Endothelial cell of umbilical vein (primary cell): ENCODE results near the gene CUEDC1. TPM values are rescaled to one million over a fixed set of nuclear protein-coding genes. Genes with fewer than 3 reads are reported as not detected.

ENCODE experiments used
- BruUV-seq: library from RNA; stranded (reverse); fragments of 400-500 nt; replicated peaks from 2 replicates; lab custom pipeline; 2021; lab: Mats Ljungman, UMichigan
- CTCF ChIA-PET: fragments of 300-600, 350-600 bp; sonication (Branson Sonifier 250); formaldehyde crosslinking; loops from one replicate; lab custom pipeline; 2021; ENCODE audit warnings: antibody characterized with exemption, inconsistent platforms; lab: Charles Lee
- POLR2A ChIA-PET: fragments of 300-600, 350-600 bp; sonication (Branson Sonifier 250); formaldehyde crosslinking; loops from one replicate; lab custom pipeline; 2021; ENCODE audit warnings: antibody characterized with exemption, inconsistent platforms; lab: Charles Lee
- DNase-seq: peaks from one replicate; pipeline ENCODE4 v3.0.0-alpha.2; 2011; ENCODE audit warnings: low read depth, low spot score
- FAIRE-seq: peaks from 2 replicates; lab custom pipeline; 2011; peaks lifted over from hg19 to GRCh38; lab: Jason Lieb, UNC
- H2AFZ ChIP-seq: 2 replicates; pipeline ENCODE4 v1.6.0; 2012; ENCODE audit warnings: low read depth, low read length, control low read depth, inconsistent platforms
- H3K27ac ChIP-seq: 2 replicates; pipeline ENCODE4 v1.5.1; 2011; ENCODE audit warnings: low read depth, mild to moderate bottlenecking, control low read depth, low read length, moderate library complexity; ENCODE audit not compliant: insufficient read depth
- H3K27me3 ChIP-seq, 2 experiments: 2 replicates each; pipeline versions ENCODE4 v1.6.0 to v1.6.1; 2011; ENCODE audit warnings: low read length in 2 of 2, mixed read lengths in 1 of 2; ENCODE audit not compliant: control insufficient read depth in 2 of 2, insufficient read depth in 2 of 2
- H3K36me3 ChIP-seq, 2 experiments: 2 replicates in 1 of 2; 3 replicates in 1 of 2; pipeline ENCODE4 v1.5.1; 2011; ENCODE audit warnings: low read length in 2 of 2, mild to moderate bottlenecking in 1 of 2, moderate library complexity in 1 of 2; ENCODE audit not compliant: control insufficient read depth in 2 of 2, insufficient read depth in 2 of 2; ENCODE audit errors: extremely low read depth in 1 of 2
- H3K4me1 ChIP-seq: 3 replicates; pipeline ENCODE4 v1.5.1; 2011; ENCODE audit warnings: mild to moderate bottlenecking, low read length; ENCODE audit not compliant: control insufficient read depth, insufficient read depth; ENCODE audit errors: extremely low read depth
- H3K4me2 ChIP-seq: 2 replicates; pipeline ENCODE4 v1.6.1; 2011; ENCODE audit warnings: low read length, control low read depth, mixed read lengths; ENCODE audit not compliant: insufficient read depth
- H3K4me3 ChIP-seq, 3 experiments: fragments of 200-600 bp in 1 of 3; sonication (generic), shearing (Covaris generic) in 1 of 3; replicated peaks in 1 of 3; 2 replicates each; pipeline ENCODE4 v1.5.1; 2011 to 2016; ENCODE audit warnings: control low read depth in 3 of 3, low read length in 3 of 3, mild to moderate bottlenecking in 2 of 3, inconsistent platforms in 1 of 3, low read depth in 1 of 3, moderate library complexity in 1 of 3; ENCODE audit not compliant: insufficient read depth in 1 of 3
- H3K79me2 ChIP-seq: 2 replicates; pipeline ENCODE4 v1.6.0; 2012; ENCODE audit warnings: low read length, inconsistent platforms; ENCODE audit not compliant: control insufficient read depth, insufficient read depth
- H3K9ac ChIP-seq: replicated peaks from 2 replicates; pipeline ENCODE3; 2011; ENCODE audit warnings: low read length, control low read depth; ENCODE audit not compliant: insufficient read depth; ENCODE audit errors: extremely low read depth
- H3K9me1 ChIP-seq: replicated peaks from 3 replicates; pipeline ENCODE4 v1.6.0; 2011; ENCODE audit warnings: mild to moderate bottlenecking, low read length; ENCODE audit not compliant: control insufficient read depth, insufficient read depth; ENCODE audit errors: extremely low read depth
- H3K9me3 ChIP-seq: replicated peaks from 2 replicates; pipeline ENCODE4 v1.5.1; 2012; ENCODE audit warnings: low read length, inconsistent platforms; ENCODE audit not compliant: control insufficient read depth, insufficient read depth
- H4K20me1 ChIP-seq: replicated peaks from 2 replicates; pipeline ENCODE3; 2011; ENCODE audit warnings: mild to moderate bottlenecking, low read length; ENCODE audit not compliant: control insufficient read depth, insufficient read depth; ENCODE audit errors: extremely low read depth
- EZH2 ChIP-seq: IDR thresholded peaks from 2 replicates; pipeline ENCODE4 v1.6.1; 2012; ENCODE audit warnings: borderline replicate concordance, low read depth, mild to moderate bottlenecking, moderate library complexity, low read length, inconsistent platforms; ENCODE audit not compliant: severe bottlenecking
- FOS ChIP-seq: IDR thresholded peaks from 2 replicates; pipeline ENCODE4 v1.6.1; 2011; ENCODE audit warnings: mild to moderate bottlenecking, low read length, moderate library complexity, borderline replicate concordance; ENCODE audit not compliant: insufficient read depth
- GATA2 ChIP-seq: IDR thresholded peaks from 2 replicates; pipeline ENCODE4 v1.7.0; 2011; ENCODE audit warnings: low read depth, mild to moderate bottlenecking, moderate library complexity, mixed read lengths, low read length; ENCODE audit not compliant: insufficient read length, insufficient read depth
- JUN ChIP-seq: IDR thresholded peaks from 2 replicates; pipeline ENCODE4 v1.6.1; 2011; ENCODE audit warnings: borderline replicate concordance, low read depth; ENCODE audit not compliant: insufficient read length, insufficient read depth
- MYC ChIP-seq: IDR thresholded peaks from one replicate; pipeline ENCODE4 v1.6.1; 2011; ENCODE audit warnings: mild to moderate bottlenecking, low read depth, low read length
- POLR2A ChIP-seq: IDR thresholded peaks from 2 replicates; pipeline ENCODE4 v1.6.1; 2012; ENCODE audit warnings: low read depth, mild to moderate bottlenecking, control low read depth, low read length
- POLR2AphosphoS5 ChIP-seq: IDR thresholded peaks from 2 replicates; pipeline ENCODE4 v1.6.1; 2012; ENCODE audit warnings: low read depth, mild to moderate bottlenecking, control low read depth, low read length, moderate library complexity; ENCODE audit not compliant: insufficient read depth
- dilution Hi-C: fragments of 300-500 bp; cut with MboI; formaldehyde crosslinking; loops from one replicate; pipeline ENCODE4 v1.15.0; 2019; ENCODE audit warnings: low sequenced_read_pairs; ENCODE audit not compliant: extremely low pct_ligation_motif_present
- intact Hi-C: fragments of 100-400 bp; cut with micrococcal nuclease; formaldehyde crosslinking; loops from one replicate; pipeline ENCODE4 v1.10.0; 2022
- polyA plus RNA-seq, 4 experiments: library from polyadenylated mRNA; depleted of rRNA in 3 of 4; stranded (reverse) in 3 of 4; unstranded in 1 of 4; fragments of >200 nt; gene quantifications; 2 replicates each; pipeline versions ENCODE4 v1.2.1 to v1.2.3, GENCODE V29; 2011 to 2012; ENCODE audit warnings: missing spikeins in 1 of 4
- total RNA-seq: library from RNA; stranded (reverse); gene quantifications from 2 replicates; pipeline ENCODE4 v1.2.3, GENCODE V29; 2021
- TF ChIP-seq, protein P1 (sequence below), 2 donors: IDR thresholded peaks; 1 replicate in 1 of 2; 2 replicates in 1 of 2; pipeline ENCODE4 v1.5.1; 2011; ENCODE audit warnings: low read length in 2 of 2, mild to moderate bottlenecking in 2 of 2, moderate library complexity in 2 of 2, control low read depth in 1 of 2, inconsistent platforms in 1 of 2, low read depth in 1 of 2; ENCODE audit not compliant: insufficient read depth in 1 of 2; ENCODE audit errors: extremely low read depth in 1 of 2
- TF ChIP-seq, protein P2 (sequence below): IDR thresholded peaks from 2 replicates; pipeline ENCODE4 v1.6.1; 2011; ENCODE audit not compliant: insufficient read depth, insufficient read length

Gene CUEDC1
- total and polyA plus RNA-seq, 2 donors (not counting 3 experiments of a cell fraction or from before 2014, with no cell fraction given) = 15.8 to 27.7 TPM

DNA sequence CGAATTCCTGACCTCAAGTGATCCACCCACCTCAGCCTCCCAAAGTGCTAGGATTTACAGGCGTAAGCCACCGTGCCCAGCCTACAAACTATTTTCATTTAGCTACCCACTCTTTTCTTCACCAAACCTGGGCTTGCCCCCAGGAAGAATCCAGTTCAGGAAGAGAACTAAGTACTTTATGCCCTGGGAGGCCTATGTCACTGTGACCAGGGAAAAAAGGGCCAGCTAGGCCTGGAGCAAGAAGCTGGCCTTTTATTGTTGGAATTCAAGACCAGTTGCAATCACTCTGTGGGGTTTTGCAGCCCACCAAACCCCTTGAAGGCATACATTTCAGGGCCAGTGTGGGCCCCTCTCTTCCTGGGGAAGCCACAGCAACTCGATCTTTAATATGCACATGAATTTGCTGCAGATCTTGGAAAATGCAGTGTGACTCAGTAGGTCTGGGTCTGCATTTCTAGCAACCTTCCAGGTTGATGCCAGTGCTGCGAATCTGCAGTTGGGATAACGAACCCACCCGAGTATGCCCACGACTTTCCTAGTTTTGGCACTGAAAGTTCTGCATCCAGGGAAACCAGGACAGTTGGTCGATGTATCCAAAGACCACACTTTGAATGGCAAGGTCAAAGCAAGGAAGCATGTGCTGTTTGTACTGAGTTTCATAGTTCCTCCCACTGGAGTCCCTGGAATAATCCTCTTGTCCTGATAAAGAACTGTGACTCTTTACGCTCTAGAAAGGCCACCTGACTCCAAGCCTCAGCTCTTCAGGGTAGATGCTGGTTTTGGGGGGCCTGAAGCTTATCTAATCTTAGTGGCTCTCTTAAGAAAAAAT is 98.2 kb downstream of the CUEDC1 start:
- FAIRE-seq (no peak), DNase-seq (no peak)
- intact Hi-C loops = no loop called here
- Histone ChIP-seq H3K4me2 (no peak overlapping the region), H4K20me1 (no peaks in the 10 kb centered on the region), H3K4me3 (no peak overlapping the region), H3K4me1 (peaks cover 13% of the 10 kb centered on the region), H3K36me3 (no peaks in the 10 kb centered on the region), H2AFZ (no peak overlapping the region), H3K27ac (no peak overlapping the region), H3K27me3 (no peaks in the 10 kb centered on the region), H3K9me1 (no peaks in the 10 kb centered on the region), H3K9me3 (no peaks in the 10 kb centered on the region), H3K9ac (no peak overlapping the region), H3K79me2 (no peaks in the 10 kb centered on the region)
- ChIA-PET POLR2A (no interaction called here), CTCF (interaction anchor here (1.7 to 18.8 kb wide), 11 partner anchors 15 to 255 kb away, joined by 4 to 584 read pairs (median 27); partner anchors contain the start of genes CUEDC1 and VEZF1)
- dilution Hi-C loops = loop anchor here (25.0 kb wide), 1 partner anchor 130 kb away; the partner anchor contains the start of gene VEZF1
- TF ChIP-seq POLR2A (no peak), FOS (no peak), JUN (no peak), GATA2 (no peak), POLR2AphosphoS5 (no peak), EZH2 (no peak), MYC (no peak)
- TF ChIP-seq, protein P1, sequence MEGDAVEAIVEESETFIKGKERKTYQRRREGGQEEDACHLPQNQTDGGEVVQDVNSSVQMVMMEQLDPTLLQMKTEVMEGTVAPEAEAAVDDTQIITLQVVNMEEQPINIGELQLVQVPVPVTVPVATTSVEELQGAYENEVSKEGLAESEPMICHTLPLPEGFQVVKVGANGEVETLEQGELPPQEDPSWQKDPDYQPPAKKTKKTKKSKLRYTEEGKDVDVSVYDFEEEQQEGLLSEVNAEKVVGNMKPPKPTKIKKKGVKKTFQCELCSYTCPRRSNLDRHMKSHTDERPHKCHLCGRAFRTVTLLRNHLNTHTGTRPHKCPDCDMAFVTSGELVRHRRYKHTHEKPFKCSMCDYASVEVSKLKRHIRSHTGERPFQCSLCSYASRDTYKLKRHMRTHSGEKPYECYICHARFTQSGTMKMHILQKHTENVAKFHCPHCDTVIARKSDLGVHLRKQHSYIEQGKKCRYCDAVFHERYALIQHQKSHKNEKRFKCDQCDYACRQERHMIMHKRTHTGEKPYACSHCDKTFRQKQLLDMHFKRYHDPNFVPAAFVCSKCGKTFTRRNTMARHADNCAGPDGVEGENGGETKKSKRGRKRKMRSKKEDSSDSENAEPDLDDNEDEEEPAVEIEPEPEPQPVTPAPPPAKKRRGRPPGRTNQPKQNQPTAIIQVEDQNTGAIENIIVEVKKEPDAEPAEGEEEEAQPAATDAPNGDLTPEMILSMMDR (IDR thresholded peaks at IDR 0.05; ENCODE audit: extremely low read depth in 1 of 2, insufficient read depth in 1 of 2, low read depth in 1 of 2, low read length in 2 of 2) = no peak
- TF ChIP-seq, protein P2, sequence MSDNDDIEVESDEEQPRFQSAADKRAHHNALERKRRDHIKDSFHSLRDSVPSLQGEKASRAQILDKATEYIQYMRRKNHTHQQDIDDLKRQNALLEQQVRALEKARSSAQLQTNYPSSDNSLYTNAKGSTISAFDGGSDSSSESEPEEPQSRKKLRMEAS = no peak
- BruUV-seq = no TSS peak
